Stimulated activated CD4-positive, alpha-beta T cell treated with anti-CD3 and anti-CD28 coated beads, Interleukin-2, amount 100 ng/mL, for 48 hours (primary cell): Measurements from ENCODE around the gene AURKAIP1.

Source experiments
- DNase-seq, 2 donors: peaks; one replicate each; pipeline ENCODE4 v3.0.0-alpha.2; 2020

AURKAIP1 gene

DNA sequence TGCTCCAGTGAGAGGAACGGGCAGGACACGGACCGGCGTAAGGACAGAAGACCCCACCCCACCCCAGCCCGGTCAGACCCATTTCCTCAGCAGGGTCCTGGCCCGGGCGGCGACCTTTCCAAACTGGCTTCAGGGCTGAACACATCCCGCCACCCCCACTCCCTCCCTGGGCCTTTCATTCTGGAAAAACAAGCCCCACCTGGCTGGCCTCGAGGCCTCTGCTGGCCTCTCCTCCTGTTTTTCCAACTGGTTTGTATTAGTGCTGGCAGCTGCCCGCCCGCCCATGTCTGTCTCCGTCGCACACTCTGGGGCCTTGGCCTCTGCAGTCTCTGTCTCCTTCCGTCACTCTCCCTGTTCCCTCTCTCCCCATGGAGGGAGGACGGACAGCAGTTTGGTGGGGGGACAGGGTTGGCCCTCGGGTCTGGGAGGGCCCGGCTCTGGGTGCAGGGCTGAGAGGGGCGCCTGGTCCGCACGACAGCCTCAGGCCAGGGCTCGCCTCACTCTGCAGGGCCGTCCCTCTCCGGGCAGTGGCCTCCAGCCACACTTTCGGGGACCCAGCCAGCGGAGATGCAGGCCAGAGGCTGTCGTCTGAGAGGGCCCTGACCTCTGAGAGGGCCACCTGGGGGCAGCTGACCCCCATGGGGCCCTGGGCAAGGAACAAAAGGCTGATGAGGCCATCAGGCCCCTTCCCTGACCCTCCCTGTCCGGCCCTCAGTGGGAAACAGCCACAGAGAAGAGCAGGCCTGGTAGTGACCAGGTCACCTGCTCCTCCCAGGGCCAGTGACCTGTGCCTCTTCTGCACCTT is 15.1 kb downstream of the AURKAIP1 start:
- no peak for DNase-seq

- DNase-seq = no peak
Measured at GRCh38 chr1:1359308-1359663, 15.7 kb downstream of the AURKAIP1 start.

GRCh38 chr1:1358433-1359271 is 16.4 kb downstream of the AURKAIP1 start, which contains the start of gene MXRA8:
Gene MXRA8 (minus strand): TSS chr1:1358555. CDS start chr1:1358504, 51 bp downstream.
- no peak for DNase-seq

- no peak for DNase-seq
Measured at GRCh38 chr1:1357871-1358432, 17.1 kb downstream of the AURKAIP1 start.

DNA sequence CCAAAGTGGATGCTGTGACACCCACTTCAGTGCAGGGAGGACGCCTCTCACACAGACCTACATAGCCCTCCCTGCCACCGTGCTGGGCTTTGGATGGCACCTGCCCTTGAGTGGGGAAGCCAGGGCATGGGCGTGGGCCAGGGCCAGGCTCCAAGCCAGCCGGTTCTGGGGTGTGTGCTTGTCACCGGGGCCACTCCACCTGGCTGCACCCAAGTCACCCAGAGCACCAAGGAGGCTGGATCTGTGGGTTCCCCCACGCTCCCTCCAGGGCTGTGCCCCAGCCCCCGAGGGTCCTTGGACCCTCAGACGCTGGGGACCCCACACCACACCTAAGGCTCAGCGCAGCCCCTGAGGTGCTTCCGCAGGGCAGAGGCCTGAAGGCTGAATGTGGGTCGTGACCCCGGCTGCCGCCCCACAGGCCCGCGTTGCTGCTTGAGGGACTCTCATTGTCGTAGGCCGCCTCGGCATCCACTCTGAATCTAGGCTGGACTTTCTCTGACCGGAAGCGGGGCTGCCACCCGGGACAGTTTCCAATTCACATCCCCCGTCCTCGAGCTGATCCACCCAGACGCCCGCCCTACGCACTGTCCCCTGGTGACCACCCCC is 18.1 kb downstream of the AURKAIP1 start:
- no peak for DNase-seq

DNA sequence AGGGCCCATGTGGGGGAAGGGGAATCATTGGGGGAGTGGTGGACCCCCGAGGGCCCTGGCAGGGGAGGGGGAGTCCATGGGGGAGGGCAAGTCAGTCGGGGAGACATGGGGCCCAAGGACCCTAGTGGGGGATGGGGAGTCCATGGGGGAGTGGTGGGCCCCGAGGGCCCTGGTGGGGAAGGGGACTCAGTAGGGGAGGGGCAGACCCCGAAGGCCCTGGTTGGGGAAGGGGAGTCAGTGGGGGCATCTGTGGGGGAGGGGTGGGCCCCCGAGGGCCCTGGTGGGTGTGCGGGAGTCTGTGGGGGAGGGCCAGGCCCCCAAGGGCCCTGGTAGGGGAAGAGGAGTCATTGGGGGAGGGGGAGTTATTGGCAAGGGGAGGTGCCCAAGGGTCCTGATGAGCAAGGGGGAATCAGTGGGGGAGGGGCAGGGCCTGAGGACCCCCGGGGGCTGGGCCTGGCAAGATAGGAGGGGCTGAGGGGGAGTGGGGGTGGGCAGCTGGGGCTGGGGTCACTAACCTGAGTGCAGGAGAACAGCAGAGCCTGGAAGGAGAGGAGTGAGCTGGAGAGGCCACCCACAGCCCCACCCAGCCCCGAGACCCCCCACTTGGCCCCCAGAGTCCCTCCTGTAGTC is 18.7 kb downstream of the AURKAIP1 start:
- no peak for DNase-seq

GRCh38 chr1:1355416-1355815 is 19.6 kb downstream of the AURKAIP1 start:
- no peak for DNase-seq

DNA sequence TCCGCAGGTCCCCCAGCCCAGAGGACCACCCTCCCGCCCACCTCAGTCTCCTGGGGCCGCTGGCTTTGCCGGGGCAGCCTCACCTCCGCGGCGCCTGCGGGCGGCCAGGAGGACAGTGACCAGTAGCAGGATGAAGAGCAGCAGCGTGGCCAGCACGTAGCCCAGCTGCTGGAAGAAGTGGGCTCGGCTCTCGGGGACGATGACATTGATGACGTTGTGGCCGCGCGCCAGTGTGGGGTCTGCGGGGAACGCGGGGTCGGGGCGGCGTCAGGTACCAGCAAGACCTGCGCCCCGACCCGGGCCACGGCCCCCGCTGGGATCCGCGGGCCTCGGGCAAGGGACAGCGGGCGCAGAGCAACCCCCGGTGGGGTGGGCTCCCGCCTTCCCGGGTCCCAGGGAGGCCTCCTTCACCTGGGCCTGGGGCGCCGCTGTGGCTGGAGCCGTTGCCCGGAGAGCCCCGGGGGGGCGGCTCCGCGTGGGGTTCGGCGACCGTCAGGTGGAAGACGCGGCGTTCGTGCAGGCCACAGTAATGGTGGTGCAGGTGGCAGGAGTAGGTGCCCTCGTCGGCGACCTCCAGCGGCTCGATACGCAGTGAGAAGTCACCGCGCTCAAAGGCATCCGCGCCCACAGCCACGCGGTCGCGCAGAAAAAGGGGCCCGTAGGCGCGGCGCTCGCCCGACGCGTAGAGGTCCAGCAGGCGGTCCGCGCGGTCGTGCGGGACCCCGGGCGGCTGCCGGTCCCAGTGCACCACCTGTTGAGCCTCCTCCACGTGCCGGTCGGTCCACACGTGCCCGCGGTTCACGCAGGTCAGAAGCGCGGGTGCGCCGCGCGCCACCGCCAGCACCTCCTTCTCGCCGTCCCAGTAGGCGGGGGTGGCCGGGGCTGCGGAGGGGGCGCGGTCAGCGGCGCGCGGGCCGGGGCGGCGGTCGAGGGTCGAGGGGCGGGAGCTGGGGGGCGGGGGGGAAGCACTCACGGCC is 20.4 kb downstream of the AURKAIP1 start:
- DNase-seq = no peak

- no peak for DNase-seq
Measured at GRCh38 chr1:1353389-1354151, 21.4 kb downstream of the AURKAIP1 start.

DNA sequence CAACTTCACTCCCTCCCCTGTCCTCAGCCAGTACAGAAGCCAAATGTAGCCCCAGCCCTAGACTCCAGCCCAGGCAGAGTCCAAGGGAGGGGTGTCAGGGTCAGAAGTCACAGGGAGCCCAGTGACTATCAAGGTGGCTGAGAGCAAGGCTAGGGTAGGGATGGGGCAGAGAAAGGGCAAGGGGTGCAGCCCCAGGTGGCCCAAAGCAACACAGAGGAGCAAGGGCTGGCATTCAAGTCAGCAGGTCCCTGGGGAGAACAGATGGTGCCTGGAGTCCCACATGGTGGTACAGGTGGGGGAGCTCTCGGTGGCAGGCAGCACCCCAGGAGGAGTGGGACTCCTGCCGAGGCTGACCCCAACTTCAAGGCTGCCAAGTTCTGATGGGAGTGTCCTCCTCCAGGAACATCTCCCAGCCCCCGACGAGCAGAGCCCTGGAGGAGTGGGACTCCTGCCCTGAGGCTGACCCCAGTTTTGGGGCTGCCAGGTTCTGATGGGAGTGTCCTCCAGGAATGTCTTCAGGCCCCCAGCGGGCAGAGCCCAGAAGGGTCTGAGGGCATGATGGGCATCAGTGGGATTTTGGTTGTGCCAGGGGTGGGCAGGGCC is 22.1 kb downstream of the AURKAIP1 start:
- no peak for DNase-seq

DNA sequence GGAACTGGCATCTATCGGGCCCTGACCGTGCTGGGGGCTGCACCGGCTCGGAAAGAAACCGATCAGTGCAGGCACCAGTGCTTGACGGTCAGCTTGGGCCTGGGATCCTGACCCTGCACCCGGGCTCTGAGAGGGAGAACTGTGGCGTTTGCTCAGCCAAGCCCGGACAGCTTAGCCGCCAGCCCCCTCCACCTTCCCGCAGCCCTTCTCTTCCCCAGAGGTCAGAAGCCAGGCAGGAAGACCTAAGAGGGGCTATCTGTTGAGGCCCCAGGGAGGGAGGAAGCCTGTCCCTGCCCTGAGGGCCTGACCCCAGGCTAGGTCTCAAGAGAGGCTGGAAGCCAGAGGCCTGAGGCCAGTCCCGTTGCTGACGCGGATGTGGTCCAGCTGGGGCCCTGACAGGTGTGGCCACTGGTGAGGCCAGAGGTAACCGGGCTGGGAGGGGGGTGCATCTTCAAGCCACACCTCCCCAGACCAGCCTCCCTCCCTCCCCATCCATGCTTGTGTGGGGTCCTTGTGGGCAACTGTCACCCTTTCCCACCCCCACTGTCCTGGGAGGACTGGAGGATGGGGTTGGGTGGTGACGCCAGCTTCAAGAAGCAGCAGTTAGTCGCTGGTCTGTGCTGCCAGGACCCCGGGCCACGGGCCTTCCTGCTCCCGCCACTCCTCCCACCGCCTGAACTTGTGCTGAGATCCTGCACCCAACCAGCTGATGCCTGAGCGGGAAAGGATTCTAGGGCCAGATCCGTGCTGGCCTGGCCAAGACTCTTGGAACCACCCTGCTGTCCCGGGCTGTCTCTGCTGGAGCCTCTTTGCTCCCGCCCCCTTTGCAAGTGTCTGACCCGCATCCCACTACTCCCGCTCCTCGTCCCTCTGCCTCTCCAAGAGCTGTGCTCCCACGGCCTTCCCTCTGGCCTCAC is 23.2 kb downstream of the AURKAIP1 start:
- DNase-seq = no peak

GRCh38 chr1:1349256-1350012 is 25.6 kb downstream of the AURKAIP1 start, which contains the start of gene DVL1:
Gene DVL1 (minus strand): TSS chr1:1349418. CDS start chr1:1349065, 353 bp downstream.
- peak; percentile 63 to 76 for DNase-seq

DNA sequence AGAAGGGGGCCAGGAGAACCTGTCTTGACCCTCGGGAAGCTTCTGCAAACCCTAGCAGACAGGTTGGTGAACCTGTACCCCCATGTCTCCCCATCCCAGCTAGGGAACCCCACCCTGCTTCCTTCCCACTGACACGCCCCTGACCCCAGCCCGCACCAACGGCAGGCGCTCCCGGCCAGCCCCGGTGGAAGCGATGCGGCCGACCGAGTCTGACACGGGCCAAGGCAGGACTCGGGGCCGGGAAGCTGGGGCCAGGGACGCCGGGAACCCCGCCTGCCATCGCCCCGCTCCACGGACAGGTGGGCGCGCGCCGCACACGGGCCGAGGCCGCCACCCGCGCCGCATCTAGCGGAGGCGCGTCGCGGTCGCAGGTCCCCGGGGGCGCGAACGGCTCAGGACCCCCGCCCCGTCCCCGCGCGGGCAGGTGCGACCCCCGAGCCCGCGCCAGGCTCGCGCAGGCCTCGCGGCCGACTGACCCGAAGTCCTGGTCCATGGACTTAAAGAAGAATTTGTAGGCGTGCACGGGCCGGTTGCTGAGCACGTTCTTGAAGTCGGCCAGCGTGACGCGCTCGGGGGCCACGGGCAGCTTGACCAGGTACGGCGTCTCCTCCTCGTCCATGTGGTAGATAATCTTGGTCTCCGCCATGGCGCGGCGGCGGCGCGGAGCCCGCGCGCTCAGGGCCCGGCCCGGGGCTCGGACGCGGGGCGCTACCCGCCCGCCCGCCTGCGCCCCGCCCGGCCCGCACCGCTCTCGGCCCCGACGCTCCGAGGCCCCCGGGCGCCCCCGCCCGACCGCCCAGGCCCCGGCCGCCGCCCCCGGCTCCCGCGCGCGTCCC is 26.4 kb downstream of the AURKAIP1 start:
- no peak for DNase-seq

DNA sequence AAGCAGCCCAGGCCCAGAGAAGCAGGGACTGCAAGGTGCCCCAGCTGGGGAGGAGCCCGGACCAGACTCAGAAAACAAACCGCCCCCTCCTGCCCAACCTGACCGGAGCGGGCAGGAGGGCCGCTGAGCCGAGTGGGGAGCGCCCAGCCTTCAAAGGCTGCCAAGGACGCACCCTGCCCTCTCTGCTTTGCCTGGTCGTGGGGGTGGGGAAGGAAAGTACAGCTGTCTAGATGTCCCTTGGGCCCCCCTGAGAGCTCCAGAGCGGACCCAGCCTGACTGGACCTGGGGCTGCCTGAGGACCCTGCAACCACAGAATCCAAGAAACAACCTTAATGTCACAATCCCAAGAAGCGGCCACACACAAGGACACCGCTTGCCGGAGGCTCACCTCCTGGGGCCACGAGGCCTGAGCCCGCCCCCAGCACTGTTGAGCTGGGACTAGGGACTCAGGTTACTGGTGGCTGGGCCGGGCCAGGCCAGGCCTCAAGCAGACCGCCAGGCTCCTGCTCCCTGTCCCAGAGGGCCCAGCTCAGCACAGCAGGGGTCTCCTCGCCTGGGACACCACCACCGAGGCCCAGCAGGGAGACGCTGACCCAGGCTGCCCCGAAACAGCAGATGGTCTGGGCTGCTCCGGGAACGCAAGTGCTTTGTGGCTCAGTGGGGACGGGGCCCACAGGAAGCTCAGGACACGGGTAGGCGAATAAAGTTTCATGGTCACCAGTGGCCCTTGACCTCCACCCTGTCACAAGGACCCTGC is 27.2 kb downstream of the AURKAIP1 start:
- no peak for DNase-seq

- DNase-seq = no peak
Measured at GRCh38 chr1:1347026-1347595, 27.9 kb downstream of the AURKAIP1 start.

GRCh38 chr1:1346501-1346890 is 28.5 kb downstream of the AURKAIP1 start:
- DNase-seq = no peak
